H9 (cell line): ENCODE measurements around the gene OR7C1. TPM values are rescaled to one million over a fixed set of nuclear protein-coding genes. Genes with fewer than 3 reads are reported as not detected.

Experiments
- DNase-seq: peaks from one replicate; pipeline ENCODE4 v3.0.0-alpha.2; 2017
- H2AFZ ChIP-seq: one replicate; pipeline ENCODE4 v1.6.1; 2013; ENCODE audit warnings: mild to moderate bottlenecking, low read length, control low read depth, moderate library complexity
- H2AK5ac ChIP-seq: 2 replicates; pipeline ENCODE4 v1.6.1; 2013; ENCODE audit warnings: low read length, control low read depth, mixed read lengths; ENCODE audit not compliant: insufficient read length
- H2BK120ac ChIP-seq: one replicate; pipeline ENCODE4 v1.6.1; 2013; ENCODE audit warnings: low read depth, mild to moderate bottlenecking, low read length, control low read depth, inconsistent platforms; ENCODE audit not compliant: poor library complexity, severe bottlenecking
- H2BK12ac ChIP-seq: 2 replicates; pipeline ENCODE4 v1.6.1; 2013; ENCODE audit warnings: low read length, control low read depth, mixed read lengths, low read depth; ENCODE audit not compliant: insufficient read length
- H2BK15ac ChIP-seq: 2 replicates; pipeline ENCODE4 v1.6.1; 2013; ENCODE audit warnings: low read depth, low read length, control low read depth
- H2BK20ac ChIP-seq: one replicate; pipeline ENCODE4 v1.6.1; 2013; ENCODE audit warnings: low read depth, mild to moderate bottlenecking, low read length, control low read depth, inconsistent platforms; ENCODE audit not compliant: poor library complexity, severe bottlenecking
- H2BK5ac ChIP-seq: 2 replicates; pipeline ENCODE4 v1.6.1; 2013; ENCODE audit warnings: low read length, control low read depth, mixed read lengths; ENCODE audit not compliant: insufficient read length
- H3K14ac ChIP-seq: 2 replicates; pipeline ENCODE4 v1.6.1; 2013; ENCODE audit warnings: low read length, control low read depth; ENCODE audit not compliant: insufficient read depth
- H3K18ac ChIP-seq: 2 replicates; pipeline ENCODE4 v1.6.1; 2013; ENCODE audit warnings: low read depth, mild to moderate bottlenecking, mixed read lengths, low read length, control low read depth; ENCODE audit not compliant: insufficient read length
- H3K23ac ChIP-seq: 2 replicates; pipeline ENCODE4 v1.6.1; 2013; ENCODE audit warnings: low read length, control low read depth, mixed read lengths, low read depth; ENCODE audit not compliant: insufficient read length
- H3K23me2 ChIP-seq: 2 replicates; pipeline ENCODE4 v1.6.1; 2013; ENCODE audit warnings: low read depth, mild to moderate bottlenecking, mixed read lengths, low read length, control low read depth; ENCODE audit not compliant: insufficient read length, poor library complexity, severe bottlenecking
- H3K27ac ChIP-seq: 2 replicates; pipeline ENCODE4 v1.5.1; 2013; ENCODE audit warnings: low read length, control low read depth, mixed read lengths, low read depth; ENCODE audit not compliant: insufficient read length
- H3K27me3 ChIP-seq: 2 replicates; pipeline ENCODE4 v1.6.1; 2013; ENCODE audit warnings: low read length, control low read depth, inconsistent platforms; ENCODE audit not compliant: insufficient read depth
- H3K4ac ChIP-seq: 2 replicates; pipeline ENCODE4 v1.6.1; 2013; ENCODE audit warnings: low read depth, mild to moderate bottlenecking, control low read depth, inconsistent platforms, low read length, moderate library complexity
- H3K4me1 ChIP-seq: 2 replicates; pipeline ENCODE4 v1.6.1; 2013; ENCODE audit warnings: low read length, control low read depth, inconsistent platforms; ENCODE audit not compliant: insufficient read depth
- H3K4me2 ChIP-seq: 2 replicates; pipeline ENCODE4 v1.6.1; 2013; ENCODE audit warnings: low read length, control low read depth, mixed read lengths; ENCODE audit not compliant: insufficient read length, insufficient read depth
- H3K56ac ChIP-seq: 2 replicates; pipeline ENCODE4 v1.6.1; 2013; ENCODE audit warnings: low read depth, mild to moderate bottlenecking, mixed read lengths, low read length, control low read depth; ENCODE audit not compliant: insufficient read length
- H3K79me1 ChIP-seq: 2 replicates; pipeline ENCODE4 v1.6.1; 2013; ENCODE audit warnings: low read depth, mild to moderate bottlenecking, moderate library complexity, low read length, control low read depth, inconsistent platforms; ENCODE audit not compliant: insufficient read depth, poor library complexity, severe bottlenecking
- H3K79me2 ChIP-seq: 2 replicates; pipeline ENCODE4 v1.6.1; 2013; ENCODE audit warnings: low read length, control low read depth, inconsistent platforms; ENCODE audit not compliant: insufficient read depth
- H3K9ac ChIP-seq: 2 replicates; pipeline ENCODE4 v1.6.1; 2013; ENCODE audit warnings: low read length, control low read depth, mixed read lengths; ENCODE audit not compliant: insufficient read length; ENCODE audit errors: extremely low read depth
- H3K9me3 ChIP-seq: one replicate; pipeline ENCODE4 v1.6.1; 2013; ENCODE audit warnings: low read depth, low read length, inconsistent platforms; ENCODE audit not compliant: control insufficient read depth
- H3T11ph ChIP-seq: one replicate; pipeline ENCODE4 v1.6.1; 2013; ENCODE audit warnings: mild to moderate bottlenecking, low read length, control low read depth, inconsistent platforms
- H4K20me1 ChIP-seq: one replicate; pipeline ENCODE4 v1.6.1; 2013; ENCODE audit not compliant: control insufficient read depth, insufficient read length, insufficient read depth
- H4K5ac ChIP-seq: 2 replicates; pipeline ENCODE4 v1.6.1; 2013; ENCODE audit warnings: low read depth, mild to moderate bottlenecking, mixed read lengths, low read length, control low read depth; ENCODE audit not compliant: insufficient read length
- H4K8ac ChIP-seq: replicated peaks from 2 replicates; pipeline ENCODE4 v1.6.1; 2013; ENCODE audit warnings: low read length, control low read depth, mixed read lengths, low read depth; ENCODE audit not compliant: insufficient read length
- H4K91ac ChIP-seq: 2 replicates; pipeline ENCODE4 v1.6.1; 2013; ENCODE audit warnings: low read depth, mild to moderate bottlenecking, moderate library complexity, mixed read lengths, low read length, control low read depth; ENCODE audit not compliant: insufficient read length
- H3K27ac Mint-ChIP-seq, 3 experiments: 2 replicates in 2 of 3; 3 replicates in 1 of 3; pipeline ENCODE4 v1.8.0; 2020 to 2021; ENCODE audit warnings: mixed read lengths in 3 of 3, mild to moderate bottlenecking in 1 of 3, moderate library complexity in 1 of 3
- H3K27me3 Mint-ChIP-seq: 2 replicates; pipeline ENCODE4 v1.8.0; 2021; ENCODE audit warnings: low read depth, mild to moderate bottlenecking, moderate library complexity, mixed read lengths
- H3K36me3 Mint-ChIP-seq, 3 experiments: 2 replicates in 2 of 3; 3 replicates in 1 of 3; pipeline ENCODE4 v1.8.0; 2020 to 2021; ENCODE audit warnings: low read depth in 3 of 3, mixed read lengths in 3 of 3; ENCODE audit not compliant: insufficient read depth in 1 of 3
- H3K4me1 Mint-ChIP-seq, 2 experiments: 2 replicates each; pipeline ENCODE4 v1.8.0; 2020; ENCODE audit warnings: mixed read lengths in 2 of 2
- H3K4me3 Mint-ChIP-seq, 2 experiments: 2 replicates in 1 of 2; 3 replicates in 1 of 2; pipeline ENCODE4 v1.8.0; 2020 to 2021; ENCODE audit warnings: mild to moderate bottlenecking in 2 of 2, mixed read lengths in 2 of 2, moderate library complexity in 1 of 2
- H3K9me3 Mint-ChIP-seq, 2 experiments: 2 replicates in 1 of 2; 3 replicates in 1 of 2; pipeline ENCODE4 v1.8.0; 2020; ENCODE audit warnings: mild to moderate bottlenecking in 2 of 2, mixed read lengths in 2 of 2, moderate library complexity in 1 of 2
- CTCF ChIP-seq: fragments of 200-600 bp; sonication (generic); conservative IDR thresholded peaks from 3 replicates; pipeline ENCODE4 v1.8.0; 2021; ENCODE audit warnings: antibody characterized with exemption, mild to moderate bottlenecking
- WGBS: extraction: QIAGEN DNeasy Blood & Tissue Kit; methylation state at CpG from one replicate; pipeline ENCODE4 v1.1.7; 2013; ENCODE audit warnings: missing lambda C conversion rate, low lambda C conversion rate, mixed read lengths; ENCODE audit not compliant: insufficient read length; ENCODE audit errors: extremely low coverage; 5-methylcytosine and 5-hydroxymethylcytosine counted together
- total RNA-seq: library from RNA; stranded (reverse); gene quantifications from 2 replicates; pipeline ENCODE4 v1.2.1, GENCODE V29; 2021

The OR7C1 gene
- total RNA-seq, 1 experiment from 2014 or later: not detected

GRCh38 chr19:14818588-14818987, 16.4 kb downstream of the OR7C1 start:
- Histone ChIP-seq H3K4me1 (no peaks in the 10 kb centered on the region), H3K18ac (no peak overlapping the region), H4K20me1 (no peaks in the 10 kb centered on the region), H3K27me3 (no peaks in the 10 kb centered on the region), H3K4me2 (no peak overlapping the region), H3K14ac (no peak overlapping the region), H3K9me3 (no peaks in the 10 kb centered on the region), H2BK20ac (no peak overlapping the region), H2AK5ac (no peak overlapping the region), H4K91ac (no peak overlapping the region), H4K5ac (no peak overlapping the region), H3K79me2 (no peaks in the 10 kb centered on the region), H3K4ac (no peak overlapping the region), H3K27ac (no peak overlapping the region), H3K23me2 (no peaks in the 10 kb centered on the region), H2BK15ac (no peak overlapping the region), H3K9ac (no peak overlapping the region), H3K23ac (no peak overlapping the region), H2BK12ac (no peak overlapping the region), H3K56ac (no peak overlapping the region), H3K79me1 (no peaks in the 10 kb centered on the region), H2AFZ (no peak overlapping the region), H2BK5ac (no peak overlapping the region), H2BK120ac (no peak overlapping the region), H4K8ac (no peak overlapping the region), H3T11ph (no peak overlapping the region)
- 100% methylated on average over 1 of the region's 8 CpGs for WGBS
- Mint-ChIP-seq H3K27ac (no peak overlapping the region), H3K4me3 (no peak overlapping the region), H3K4me1 (no peaks in the 10 kb centered on the region), H3K27me3 (no peaks in the 10 kb centered on the region; the same call in 1 of the 2 replicates), H3K9me3 (peaks cover 36 to 95% of the 10 kb centered on the region in 2 experiments), H3K36me3 (peaks cover 0 to 24% (median 0%) of the 10 kb centered on the region in 3 experiments; a peak in 3 of 7 replicates)
- no peak for DNase-seq
- TF ChIP-seq CTCF: no peak
